Measurements from ENCODE around the gene ZDHHC12. TPM values are rescaled to one million over a fixed set of nuclear protein-coding genes. Genes with fewer than 3 reads are reported as not detected.

The ZDHHC12 gene
- total and polyA plus RNA-seq, 2 of the 8 experiments (the other 6 are each of a cell fraction or from before 2014, with no cell fraction given): 35.0 to 93.8 TPM

DNA sequence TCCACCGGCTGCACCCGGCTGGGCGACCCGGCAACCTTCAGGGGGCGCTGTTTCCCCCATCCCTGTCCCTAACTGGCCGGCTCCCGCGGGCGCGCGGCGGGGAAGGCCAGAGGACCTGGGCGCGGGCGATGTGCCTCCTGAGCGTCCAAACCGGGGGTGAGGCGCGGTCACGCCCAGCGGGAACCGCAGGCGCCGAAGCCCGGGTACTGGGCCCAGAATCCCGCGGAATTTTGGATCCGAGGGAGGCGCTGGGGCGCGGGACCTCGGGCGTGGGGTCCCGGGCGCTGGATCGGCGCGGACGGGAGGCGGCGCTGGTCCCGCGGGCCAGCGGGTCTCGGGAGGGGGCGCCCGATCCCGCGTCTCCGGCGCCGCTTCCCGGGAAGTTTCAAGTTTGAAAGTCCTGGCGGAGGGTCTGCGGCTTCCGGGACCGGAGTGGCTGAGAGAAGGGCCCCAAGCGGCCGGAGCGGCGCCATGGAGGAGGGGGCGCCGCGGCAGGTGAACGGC lies 21.4 kb downstream of the ZDHHC12 start, which contains the start of gene PKN3:
Gene PKN3 (plus strand): TSS at position 59 of the 504 bp plus-strand sequence. CDS start 413 bp downstream, at position 472.
- H3K4ac ChIP-seq (replicated peaks; ENCODE audit: insufficient read length, low read depth, low read length): peak within 1 kb of the TSS; percentile 32
- no peak within 1 kb of the TSS for H2BK15ac ChIP-seq (ENCODE audit: low read length)
- H3K23me2 ChIP-seq (ENCODE audit: low read depth, low read length): peaks cover 7% of the 10 kb centered on the region; the same call in 1 of the 2 replicates
- ChIA-PET POLR2A (ENCODE audit: partially characterized antibody) (interaction anchor here (0.6 to 46.1 kb wide), 8 partner anchors 8 to 189 kb away, joined by 3 to 1197 read pairs (median 4); partner anchors contain the start of genes DYNC2I2, SET and ZDHHC12), CTCF (ENCODE audit: partially characterized antibody) (interaction anchor here (0.6 to 1.4 kb wide), 14 partner anchors 11 to 117 kb away, joined by 3 to 13 read pairs (median 3); no protein-coding TSS in a partner anchor)
- H3K18ac ChIP-seq (ENCODE audit: extremely low read depth, low read length): peak within 1 kb of the TSS; percentile 78
- peaks cover 0 to 4% (median 2%) of the 10 kb centered on the region in 4 experiments; a peak in 3 of 7 replicates for H3K4me1 ChIP-seq (replicated peaks in 1 of 4; ENCODE audit: control insufficient read depth in 3 of 4, insufficient read depth in 4 of 4, low read length in 3 of 4)
- H3K23ac ChIP-seq (ENCODE audit: insufficient read length): no peak within 1 kb of the TSS
- H3K79me2 ChIP-seq (ENCODE audit: control insufficient read depth in 1 of 2, insufficient read depth in 2 of 2, low read length in 2 of 2): no peaks in the 10 kb centered on the region
- FAIRE-seq (no peak), DNase-seq (ENCODE audit: low read depth in 1 of 2, low spot score in 2 of 2) (peak; percentile 61 to 99)
- peaks cover 2 to 4% of the 10 kb centered on the region in 2 experiments for H4K20me1 ChIP-seq (replicated peaks in 1 of 2; ENCODE audit: control insufficient read depth in 1 of 2, insufficient read depth in 2 of 2, low read length in 2 of 2)
- H2BK20ac ChIP-seq (ENCODE audit: low read length): no peak within 1 kb of the TSS
- peak within 1 kb of the TSS; percentile 87 for H3K56ac ChIP-seq (replicated peaks; ENCODE audit: insufficient read length, low read depth, low read length)
- peak within 1 kb of the TSS; percentile 24; the same call in 1 of the 2 replicates for H2AFZ ChIP-seq (ENCODE audit: low read length)
- H3K4me2 ChIP-seq (ENCODE audit: insufficient read depth in 1 of 2, low read depth in 2 of 2, low read length in 2 of 2): peak within 1 kb of the TSS; percentile 72 to 75
- H3K27me3 ChIP-seq (replicated peaks in 1 of 4; ENCODE audit: control insufficient read depth in 3 of 4, extremely low read depth in 1 of 4, insufficient read depth in 3 of 4, low read length in 3 of 4): no peaks in the 10 kb centered on the region
- no peak within 1 kb of the TSS for H4K91ac ChIP-seq (replicated peaks; ENCODE audit: insufficient read length, low read length)
- H4K8ac ChIP-seq (ENCODE audit: extremely low read depth, insufficient read depth, low read length): peak within 1 kb of the TSS; percentile 91; the same call in 1 of the 2 replicates
- no peaks in the 10 kb centered on the region for H3K79me1 ChIP-seq (ENCODE audit: low read depth, low read length)
- peaks cover 0 to 5% (median 0%) of the 10 kb centered on the region in 4 experiments; a peak in 2 of 8 replicates for H3K36me3 ChIP-seq (ENCODE audit: control insufficient read depth in 2 of 4, insufficient read depth in 4 of 4, low read length in 3 of 4)
- no peak within 1 kb of the TSS; the same call in 1 of the 2 replicates for H3K27ac ChIP-seq (ENCODE audit: low read depth, low read length)
- no peak within 1 kb of the TSS for H3K14ac ChIP-seq (ENCODE audit: insufficient read length)
- H2BK120ac ChIP-seq (replicated peaks; ENCODE audit: low read depth, low read length): no peak within 1 kb of the TSS
- H4K5ac ChIP-seq (ENCODE audit: insufficient read length, low read depth, low read length): peak within 1 kb of the TSS; percentile 63
- peak within 1 kb of the TSS in 3 of 4 experiments; percentile 29 to 81 (median 46); a peak in 6 of 7 replicates for H3K9ac ChIP-seq (replicated peaks in 1 of 4; ENCODE audit: extremely low read depth in 1 of 4, low read depth in 3 of 4, low read length in 3 of 4)
- no peaks in the 10 kb centered on the region for H3K9me3 ChIP-seq (ENCODE audit: insufficient read depth in 2 of 2, low read depth in 1 of 2, low read length in 1 of 2)
- H3K4me3 ChIP-seq (ENCODE audit: extremely low read depth in 1 of 4, insufficient read depth in 2 of 4, low read depth in 3 of 4, low read length in 4 of 4): peak within 1 kb of the TSS; percentile 51 to 75 (median 65)
- WGBS, 2 experiments (ENCODE audit: extremely low coverage in 1 of 2, insufficient coverage in 1 of 2, insufficient read length in 1 of 2, insufficient replicate concordance in 2 of 2, low coverage in 1 of 2, low lambda C conversion rate in 2 of 2, missing lambda C conversion rate in 1 of 2): 0% methylated on average over 4 of the region's 65 CpGs; no CpG with 5 or more reads in 1 of the 2 experiments
- no peak within 1 kb of the TSS for H2BK5ac ChIP-seq (ENCODE audit: low read depth, low read length)
- peak within 1 kb of the TSS; percentile 68; the same call in 1 of the 2 replicates for H2BK12ac ChIP-seq (ENCODE audit: low read depth, low read length)
- peak within 1 kb of the TSS; percentile 88; the same call in 1 of the 2 replicates for H2AK5ac ChIP-seq (ENCODE audit: low read depth, low read length)
- no peak for TF ChIP-seq SAP30 (IDR thresholded peaks at IDR 0.05; ENCODE audit: insufficient read depth, insufficient replicate concordance, low read length)
- TF ChIP-seq SUZ12 (IDR thresholded peaks at IDR 0.05; ENCODE audit: low read length): 0 out of 2 replicates have a peak, but pooled peaks have one; percentile 21
- no peak for TF ChIP-seq CBX5 (IDR thresholded peaks at IDR 0.05; ENCODE audit: low read depth, low read length)

Data from H1 (cell line).